GM12891 (cell line): ENCODE results near the gene LARGE2.

ENCODE experiments used
- PAX5 ChIP-seq: IDR thresholded peaks from 2 replicates; pipeline ENCODE4 v1.6.1; 2011; ENCODE audit warnings: low read length, moderate library complexity, mild to moderate bottlenecking; ENCODE audit not compliant: insufficient read depth, severe bottlenecking
- POLR2A ChIP-seq: IDR thresholded peaks from 2 replicates; pipeline ENCODE4 v1.6.1; 2011; ENCODE audit warnings: low read depth, low read length, control low read depth
- POLR2AphosphoS5 ChIP-seq: IDR thresholded peaks from 2 replicates; pipeline ENCODE4 v1.6.1; 2011; ENCODE audit warnings: low read depth, low read length, control low read depth
- POU2F2 ChIP-seq: IDR thresholded peaks from 2 replicates; pipeline ENCODE4 v1.6.1; 2011; ENCODE audit warnings: low read depth, mild to moderate bottlenecking, control low read depth, low read length, moderate library complexity
- SPI1 ChIP-seq: IDR thresholded peaks from 2 replicates; pipeline ENCODE4 v1.6.1; 2011; ENCODE audit warnings: low read depth, low read length, control low read depth
- TAF1 ChIP-seq: IDR thresholded peaks from 2 replicates; pipeline ENCODE4 v1.6.1; 2011; ENCODE audit warnings: low read depth, low read length, control low read depth

- TF ChIP-seq POLR2A (no peak), POLR2AphosphoS5 (no peak), TAF1 (no peak), POU2F2 (no peak), PAX5 (no peak), SPI1 (no peak)
Measured at GRCh38 chr11:45892856-45893255, 29.6 kb upstream of the LARGE2 start.
